ENCODE results near the gene CEP89. TPM values are rescaled to one million over a fixed set of nuclear protein-coding genes. Genes with fewer than 3 reads are reported as not detected.

Gene CEP89
- total RNA-seq, 1 donor from 2014 or later: 16.9 TPM

GRCh38 chr19:32864318-32865007 lies 107.3 kb downstream of the CEP89 start:
- DNase-seq (ENCODE audit: low read depth): no peak
- TF ChIP-seq, protein P1, sequence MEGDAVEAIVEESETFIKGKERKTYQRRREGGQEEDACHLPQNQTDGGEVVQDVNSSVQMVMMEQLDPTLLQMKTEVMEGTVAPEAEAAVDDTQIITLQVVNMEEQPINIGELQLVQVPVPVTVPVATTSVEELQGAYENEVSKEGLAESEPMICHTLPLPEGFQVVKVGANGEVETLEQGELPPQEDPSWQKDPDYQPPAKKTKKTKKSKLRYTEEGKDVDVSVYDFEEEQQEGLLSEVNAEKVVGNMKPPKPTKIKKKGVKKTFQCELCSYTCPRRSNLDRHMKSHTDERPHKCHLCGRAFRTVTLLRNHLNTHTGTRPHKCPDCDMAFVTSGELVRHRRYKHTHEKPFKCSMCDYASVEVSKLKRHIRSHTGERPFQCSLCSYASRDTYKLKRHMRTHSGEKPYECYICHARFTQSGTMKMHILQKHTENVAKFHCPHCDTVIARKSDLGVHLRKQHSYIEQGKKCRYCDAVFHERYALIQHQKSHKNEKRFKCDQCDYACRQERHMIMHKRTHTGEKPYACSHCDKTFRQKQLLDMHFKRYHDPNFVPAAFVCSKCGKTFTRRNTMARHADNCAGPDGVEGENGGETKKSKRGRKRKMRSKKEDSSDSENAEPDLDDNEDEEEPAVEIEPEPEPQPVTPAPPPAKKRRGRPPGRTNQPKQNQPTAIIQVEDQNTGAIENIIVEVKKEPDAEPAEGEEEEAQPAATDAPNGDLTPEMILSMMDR (conservative IDR thresholded peaks at IDR 0.05; ENCODE audit: low read depth, low read length): no peak
- H3K4me3 ChIP-seq (ENCODE audit: low read depth, low read length): no peak overlapping the region

- TF ChIP-seq, protein P1 (conservative IDR thresholded peaks at IDR 0.05; ENCODE audit: low read depth, low read length): no peak
- DNase-seq (ENCODE audit: low read depth): no peak
- H3K4me3 ChIP-seq (ENCODE audit: low read depth, low read length): no peak overlapping the region
Measured at GRCh38 chr19:32863841-32864240, 107.9 kb downstream of the CEP89 start.

- no peak overlapping the region for H3K4me3 ChIP-seq (ENCODE audit: low read depth, low read length)
- DNase-seq (ENCODE audit: low read depth): no peak
- TF ChIP-seq, protein P1 (conservative IDR thresholded peaks at IDR 0.05; ENCODE audit: low read depth, low read length): no peak
Measured at GRCh38 chr19:32863301-32863700, 108.5 kb downstream of the CEP89 start.

GRCh38 chr19:32862741-32863140 lies 109.0 kb downstream of the CEP89 start:
- no peak overlapping the region for H3K4me3 ChIP-seq (ENCODE audit: low read depth, low read length)
- DNase-seq (ENCODE audit: low read depth): no peak
- TF ChIP-seq, protein P1 (conservative IDR thresholded peaks at IDR 0.05; ENCODE audit: low read depth, low read length): no peak

GRCh38 chr19:32862173-32862572 lies 109.6 kb downstream of the CEP89 start:
- no peak overlapping the region for H3K4me3 ChIP-seq (ENCODE audit: low read depth, low read length)
- TF ChIP-seq, protein P1 (conservative IDR thresholded peaks at IDR 0.05; ENCODE audit: low read depth, low read length): no peak
- no peak for DNase-seq (ENCODE audit: low read depth)

DNA sequence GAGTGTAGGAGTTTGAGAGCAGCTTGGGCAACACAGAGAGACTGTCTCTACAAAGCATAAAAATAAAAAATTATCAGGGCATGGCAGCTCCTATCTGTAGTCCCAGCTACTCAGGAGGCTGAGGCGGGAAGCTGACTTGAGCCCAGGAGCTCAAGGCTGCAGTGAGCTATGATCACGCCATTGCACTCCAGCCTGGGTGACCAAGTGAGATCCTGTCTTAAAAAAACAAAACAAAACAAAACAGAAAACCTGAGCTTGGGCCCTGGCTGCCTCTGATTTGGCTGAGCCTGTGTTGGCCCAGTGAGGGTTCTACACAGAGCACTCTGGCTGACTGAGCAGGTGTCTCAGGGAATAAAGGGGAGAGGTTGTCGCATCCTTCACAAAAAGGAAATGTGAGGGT lies 110.2 kb downstream of the CEP89 start:
- DNase-seq (ENCODE audit: low read depth): no peak
- H3K4me3 ChIP-seq (ENCODE audit: low read depth, low read length): no peak overlapping the region
- TF ChIP-seq, protein P1 (conservative IDR thresholded peaks at IDR 0.05; ENCODE audit: low read depth, low read length): no peak

- TF ChIP-seq, protein P1 (conservative IDR thresholded peaks at IDR 0.05; ENCODE audit: low read depth, low read length): no peak
- H3K4me3 ChIP-seq (ENCODE audit: low read depth, low read length): no peak overlapping the region
- no peak for DNase-seq (ENCODE audit: low read depth)
Measured at GRCh38 chr19:32859591-32859990, 112.2 kb downstream of the CEP89 start.

Data from epithelial cell of proximal tubule (primary cell).